ENCODE results near the gene DIAPH2. TPM values are rescaled to one million over a fixed set of nuclear protein-coding genes. Genes with fewer than 3 reads are reported as not detected.
A peak's percentile ranks its signal among the peaks of the same experiment; 100 is the strongest.

The DIAPH2 gene
- total and polyA plus RNA-seq, 2 experiments from 2014 or later, result 16.2 to 56.6 TPM

GRCh38 chrX:96763608-96764007 lies 79.0 kb downstream of the DIAPH2 start:
- H3K9me2 ChIP-seq (ENCODE audit: insufficient read depth), result no peaks in the 10 kb centered on the region
- H3K27ac ChIP-seq (ENCODE audit: low read depth), result no peak overlapping the region
- TF ChIP-seq JUNB (IDR thresholded peaks at IDR 0.05; ENCODE audit: unreplicated experiment) (no peak), ZNF114 (CRISPR knock-in tag; IDR thresholded peaks at IDR 0.05) (no peak), CREB1 (CRISPR knock-in tag; IDR thresholded peaks at IDR 0.05; ENCODE audit: low read depth) (no peak), EZH2phosphoT487 (IDR thresholded peaks at IDR 0.05; ENCODE audit: unreplicated experiment) (no peak), ZNF331 (CRISPR knock-in tag; IDR thresholded peaks at IDR 0.05; ENCODE audit: low read depth) (no peak), CTCF (conservative IDR thresholded peaks at IDR 0.05; ENCODE audit: low read depth in 2 of 2) (no peak), NANOG (IDR thresholded peaks at IDR 0.05; ENCODE audit: borderline replicate concordance) (no peak)
- TF ChIP-seq, protein P1, sequence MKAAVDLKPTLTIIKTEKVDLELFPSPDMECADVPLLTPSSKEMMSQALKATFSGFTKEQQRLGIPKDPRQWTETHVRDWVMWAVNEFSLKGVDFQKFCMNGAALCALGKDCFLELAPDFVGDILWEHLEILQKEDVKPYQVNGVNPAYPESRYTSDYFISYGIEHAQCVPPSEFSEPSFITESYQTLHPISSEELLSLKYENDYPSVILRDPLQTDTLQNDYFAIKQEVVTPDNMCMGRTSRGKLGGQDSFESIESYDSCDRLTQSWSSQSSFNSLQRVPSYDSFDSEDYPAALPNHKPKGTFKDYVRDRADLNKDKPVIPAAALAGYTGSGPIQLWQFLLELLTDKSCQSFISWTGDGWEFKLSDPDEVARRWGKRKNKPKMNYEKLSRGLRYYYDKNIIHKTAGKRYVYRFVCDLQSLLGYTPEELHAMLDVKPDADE (IDR thresholded peaks at IDR 0.05), result no peak
- TF ChIP-seq, protein P2, sequence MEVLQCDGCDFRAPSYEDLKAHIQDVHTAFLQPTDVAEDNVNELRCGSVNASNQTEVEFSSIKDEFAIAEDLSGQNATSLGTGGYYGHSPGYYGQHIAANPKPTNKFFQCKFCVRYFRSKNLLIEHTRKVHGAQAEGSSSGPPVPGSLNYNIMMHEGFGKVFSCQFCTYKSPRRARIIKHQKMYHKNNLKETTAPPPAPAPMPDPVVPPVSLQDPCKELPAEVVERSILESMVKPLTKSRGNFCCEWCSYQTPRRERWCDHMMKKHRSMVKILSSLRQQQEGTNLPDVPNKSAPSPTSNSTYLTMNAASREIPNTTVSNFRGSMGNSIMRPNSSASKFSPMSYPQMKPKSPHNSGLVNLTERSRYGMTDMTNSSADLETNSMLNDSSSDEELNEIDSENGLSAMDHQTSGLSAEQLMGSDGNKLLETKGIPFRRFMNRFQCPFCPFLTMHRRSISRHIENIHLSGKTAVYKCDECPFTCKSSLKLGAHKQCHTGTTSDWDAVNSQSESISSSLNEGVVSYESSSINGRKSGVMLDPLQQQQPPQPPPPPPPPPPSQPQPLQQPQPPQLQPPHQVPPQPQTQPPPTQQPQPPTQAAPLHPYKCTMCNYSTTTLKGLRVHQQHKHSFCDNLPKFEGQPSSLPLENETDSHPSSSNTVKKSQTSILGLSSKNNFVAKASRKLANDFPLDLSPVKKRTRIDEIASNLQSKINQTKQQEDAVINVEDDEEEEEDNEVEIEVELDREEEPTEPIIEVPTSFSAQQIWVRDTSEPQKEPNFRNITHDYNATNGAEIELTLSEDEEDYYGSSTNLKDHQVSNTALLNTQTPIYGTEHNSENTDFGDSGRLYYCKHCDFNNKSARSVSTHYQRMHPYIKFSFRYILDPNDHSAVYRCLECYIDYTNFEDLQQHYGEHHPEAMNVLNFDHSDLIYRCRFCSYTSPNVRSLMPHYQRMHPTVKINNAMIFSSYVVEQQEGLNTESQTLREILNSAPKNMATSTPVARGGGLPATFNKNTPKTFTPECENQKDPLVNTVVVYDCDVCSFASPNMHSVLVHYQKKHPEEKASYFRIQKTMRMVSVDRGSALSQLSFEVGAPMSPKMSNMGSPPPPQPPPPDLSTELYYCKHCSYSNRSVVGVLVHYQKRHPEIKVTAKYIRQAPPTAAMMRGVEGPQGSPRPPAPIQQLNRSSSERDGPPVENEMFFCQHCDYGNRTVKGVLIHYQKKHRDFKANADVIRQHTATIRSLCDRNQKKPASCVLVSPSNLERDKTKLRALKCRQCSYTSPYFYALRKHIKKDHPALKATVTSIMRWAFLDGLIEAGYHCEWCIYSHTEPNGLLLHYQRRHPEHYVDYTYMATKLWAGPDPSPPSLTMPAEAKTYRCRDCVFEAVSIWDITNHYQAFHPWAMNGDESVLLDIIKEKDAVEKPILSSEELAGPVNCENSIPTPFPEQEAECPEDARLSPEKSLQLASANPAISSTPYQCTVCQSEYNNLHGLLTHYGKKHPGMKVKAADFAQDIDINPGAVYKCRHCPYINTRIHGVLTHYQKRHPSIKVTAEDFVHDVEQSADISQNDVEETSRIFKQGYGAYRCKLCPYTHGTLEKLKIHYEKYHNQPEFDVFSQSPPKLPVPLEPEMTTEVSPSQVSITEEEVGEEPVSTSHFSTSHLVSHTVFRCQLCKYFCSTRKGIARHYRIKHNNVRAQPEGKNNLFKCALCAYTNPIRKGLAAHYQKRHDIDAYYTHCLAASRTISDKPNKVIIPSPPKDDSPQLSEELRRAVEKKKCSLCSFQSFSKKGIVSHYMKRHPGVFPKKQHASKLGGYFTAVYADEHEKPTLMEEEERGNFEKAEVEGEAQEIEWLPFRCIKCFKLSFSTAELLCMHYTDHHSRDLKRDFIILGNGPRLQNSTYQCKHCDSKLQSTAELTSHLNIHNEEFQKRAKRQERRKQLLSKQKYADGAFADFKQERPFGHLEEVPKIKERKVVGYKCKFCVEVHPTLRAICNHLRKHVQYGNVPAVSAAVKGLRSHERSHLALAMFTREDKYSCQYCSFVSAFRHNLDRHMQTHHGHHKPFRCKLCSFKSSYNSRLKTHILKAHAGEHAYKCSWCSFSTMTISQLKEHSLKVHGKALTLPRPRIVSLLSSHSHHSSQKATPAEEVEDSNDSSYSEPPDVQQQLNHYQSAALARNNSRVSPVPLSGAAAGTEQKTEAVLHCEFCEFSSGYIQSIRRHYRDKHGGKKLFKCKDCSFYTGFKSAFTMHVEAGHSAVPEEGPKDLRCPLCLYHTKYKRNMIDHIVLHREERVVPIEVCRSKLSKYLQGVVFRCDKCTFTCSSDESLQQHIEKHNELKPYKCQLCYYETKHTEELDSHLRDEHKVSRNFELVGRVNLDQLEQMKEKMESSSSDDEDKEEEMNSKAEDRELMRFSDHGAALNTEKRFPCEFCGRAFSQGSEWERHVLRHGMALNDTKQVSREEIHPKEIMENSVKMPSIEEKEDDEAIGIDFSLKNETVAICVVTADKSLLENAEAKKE (CRISPR knock-in tag; IDR thresholded peaks at IDR 0.05), result no peak
- no peaks in the 10 kb centered on the region for H3K27me3 Mint-ChIP-seq (ENCODE audit: insufficient read depth, low read depth, poor library complexity)
- H3K79me2 ChIP-seq (replicated peaks; ENCODE audit: insufficient read depth), result no peaks in the 10 kb centered on the region
- H3K27me3 ChIP-seq (ENCODE audit: insufficient read depth), result no peaks in the 10 kb centered on the region
- no peaks in the 10 kb centered on the region for H4K20me1 ChIP-seq (replicated peaks; ENCODE audit: insufficient read depth)
- DNase-seq (ENCODE audit: low spot score) (no peak), ATAC-seq (no peak)
- no peaks in the 10 kb centered on the region for H3F3A ChIP-seq (replicated peaks; ENCODE audit: low read depth)
- peaks cover 31% of the 10 kb centered on the region for H3K4me1 ChIP-seq (ENCODE audit: insufficient read depth)
- peak overlapping the region; percentile 70; the same call in 1 of the 2 replicates for H3K27ac Mint-ChIP-seq
- H3K4me3 Mint-ChIP-seq, result no peak overlapping the region
- H3K36me3 Mint-ChIP-seq (ENCODE audit: low read depth), result no peaks in the 10 kb centered on the region
- no peak overlapping the region for H3K4me2 ChIP-seq
- H3K4me1 Mint-ChIP-seq, result peaks cover 22% of the 10 kb centered on the region
- H2AFZ ChIP-seq, result no peak overlapping the region
- H3K36me3 ChIP-seq (ENCODE audit: insufficient read depth), result no peaks in the 10 kb centered on the region
- H3K9me3 Mint-ChIP-seq, result no peaks in the 10 kb centered on the region; the same call in 2 of the 3 replicates
- H3K4me3 ChIP-seq, result no peak overlapping the region

Data from GM23338 (cell line).